A549 (cell line): Measurements from ENCODE around the gene NRSN2. TPM values are rescaled to one million over a fixed set of nuclear protein-coding genes. Genes with fewer than 3 reads are reported as not detected.

Experiments
- ATAC-seq, 2 experiments: fragments of 200-7000 bp in 1 of 2; fragments of >200 bp in 1 of 2; cut with Nextera tagmentation in 1 of 2; cut with Tn5 transposase in 1 of 2; 3 replicates each; pipeline versions ENCODE4 v1.8.0 to v1.9.1; 2018 to 2020; ENCODE audit warnings: mild to moderate bottlenecking in 1 of 2, moderate library complexity in 1 of 2
- CTCF ChIA-PET: fragments of 300-600 bp; sonication (Branson Sonifier 250); formaldehyde crosslinking; extraction: SDS; loops from one replicate; lab custom pipeline; 2021; ENCODE audit warnings: antibody characterized with exemption, inconsistent platforms; lab: Yijun Ruan, JAX
- POLR2A ChIA-PET: fragments of 350-600 bp; formaldehyde crosslinking; extraction: SDS; loops from one replicate; lab custom pipeline; 2021; ENCODE audit warnings: antibody characterized with exemption, inconsistent platforms; lab: Yijun Ruan, JAX
- DNase-seq, 2 experiments: peaks; one replicate each; pipeline versions ENCODE4 v3.0.0 to v3.0.0-alpha.2; 2011 to 2016; ENCODE audit warnings: low read depth in 1 of 2, low spot score in 1 of 2
- FAIRE-seq: peaks from 2 replicates; lab custom pipeline; 2011; peaks lifted over from hg19 to GRCh38; lab: Jason Lieb, UNC
- H3K27ac ChIP-seq, 2 experiments: fragments of >200 bp; sonication (Bioruptor Twin); formaldehyde crosslinking; 3 replicates each; pipeline ENCODE4 v1.5.1; 2016 to 2017
- H3K4me1 ChIP-seq: fragments of >200 bp; sonication (Bioruptor Twin); formaldehyde crosslinking; 3 replicates; pipeline ENCODE4 v1.6.1; 2016
- H3K4me2 ChIP-seq: fragments of >200 bp; sonication (Bioruptor Twin); formaldehyde crosslinking; 3 replicates; pipeline ENCODE4 v1.6.1; 2016
- H3K4me3 ChIP-seq: fragments of >200 bp; sonication (Bioruptor Twin); formaldehyde crosslinking; 3 replicates; pipeline ENCODE4 v1.5.1; 2016
- H3K9me3 ChIP-seq: fragments of >200 bp; sonication (Bioruptor Twin); formaldehyde crosslinking; 3 replicates; pipeline ENCODE4 v1.6.1; 2016
- CBX8 ChIP-seq: fragments of 200-600 bp; sonication (generic); IDR thresholded peaks from 2 replicates; pipeline ENCODE4 v1.6.1; 2016
- CEBPB ChIP-seq, 2 experiments: fragments of >200 bp in 1 of 2; sonication (Bioruptor Twin) in 1 of 2; formaldehyde crosslinking in 1 of 2; IDR thresholded peaks; 2 replicates each; pipeline ENCODE4 v1.6.1; 2012 to 2016
- CHD2 ChIP-seq: fragments of 150-350 bp; IDR thresholded peaks from 2 replicates; pipeline ENCODE4 v1.6.1; 2014; ENCODE audit warnings: low read length; ENCODE audit not compliant: partially characterized antibody
- ESRRA ChIP-seq: fragments of 150-350 bp; IDR thresholded peaks from 2 replicates; pipeline ENCODE4 v1.6.1; 2014; ENCODE audit warnings: mild to moderate bottlenecking, low read length, borderline replicate concordance
- HOXB5 ChIP-seq: fragments of 250-450 bp; sonication (Bioruptor Pico); IDR thresholded peaks from 2 replicates; pipeline ENCODE4 v1.5.0; 2020; ENCODE audit warnings: mild to moderate bottlenecking, moderate library complexity
- JUN ChIP-seq, 2 experiments: fragments of >200 bp; sonication (Bioruptor Twin); formaldehyde crosslinking; IDR thresholded peaks; 2 replicates in 1 of 2; 3 replicates in 1 of 2; pipeline ENCODE4 v1.6.1; 2016 to 2017
- KDM1A ChIP-seq: fragments of 200-600 bp; sonication (generic); IDR thresholded peaks from 2 replicates; pipeline ENCODE4 v1.6.1; 2016; ENCODE audit warnings: low read depth, mild to moderate bottlenecking
- KDM5A ChIP-seq: fragments of 200-600 bp; sonication (generic); IDR thresholded peaks from 2 replicates; pipeline ENCODE4 v1.6.1; 2016; ENCODE audit warnings: antibody characterized with exemption, mild to moderate bottlenecking
- PHF8 ChIP-seq: fragments of 200-600 bp; sonication (generic); IDR thresholded peaks from 2 replicates; pipeline ENCODE4 v1.6.1; 2016; ENCODE audit warnings: low read depth, mild to moderate bottlenecking, antibody characterized with exemption, moderate library complexity, borderline replicate concordance
- RCOR1 ChIP-seq: fragments of 150-350 bp; IDR thresholded peaks from 2 replicates; pipeline ENCODE4 v1.6.1; 2014; ENCODE audit warnings: antibody characterized with exemption, low read length, low read depth
- RFX5 ChIP-seq: fragments of 450-650 bp; IDR thresholded peaks from 2 replicates; pipeline ENCODE4 v1.7.1; 2014; ENCODE audit warnings: antibody characterized with exemption, mild to moderate bottlenecking, moderate library complexity
- SREBF2 ChIP-seq: fragments of 450-650 bp; IDR thresholded peaks from 2 replicates; pipeline ENCODE4 v1.6.1; 2014; ENCODE audit warnings: mild to moderate bottlenecking, moderate library complexity
- TFCP2L1 ChIP-seq: fragments of 250-450 bp; sonication (Bioruptor Pico); IDR thresholded peaks from 2 replicates; pipeline ENCODE4 v1.5.0; 2021; ENCODE audit warnings: mild to moderate bottlenecking
- ZSCAN20 ChIP-seq: fragments of 250-450 bp; sonication (Bioruptor Pico); IDR thresholded peaks from 2 replicates; pipeline ENCODE4 v1.8.0; 2022; ENCODE audit warnings: mild to moderate bottlenecking, moderate library complexity
- WGBS: methylation state at CpG from one replicate; pipeline ENCODE4 v1.1.6; 2017; ENCODE audit errors: missing lambda C conversion rate; 5-methylcytosine and 5-hydroxymethylcytosine counted together
- polyA plus RNA-seq, 4 experiments: library from polyadenylated mRNA; depleted of rRNA in 3 of 4; stranded (reverse); fragments of >200 nt; fragmentation: RNase III in 1 of 4; extraction: RNeasy Plus Mini Kit Qiagen cat#74134 plus additional on column Dnase treatment in 1 of 4; gene quantifications; 2 replicates in 3 of 4; 3 replicates in 1 of 4; pipeline ENCODE4 v1.2.3, GENCODE V29; 2011 to 2017
- TF ChIP-seq, protein P1 (sequence below): fragments of 200-600 bp; sonication (generic); IDR thresholded peaks from 2 replicates; pipeline ENCODE4 v1.6.1; 2016; ENCODE audit warnings: antibody characterized with exemption, mild to moderate bottlenecking, moderate library complexity

NRSN2 gene
- polyA plus RNA-seq, 2 of the 4 experiments (the other 2 are of a cell fraction) = 47.5 to 74.8 TPM

DNA sequence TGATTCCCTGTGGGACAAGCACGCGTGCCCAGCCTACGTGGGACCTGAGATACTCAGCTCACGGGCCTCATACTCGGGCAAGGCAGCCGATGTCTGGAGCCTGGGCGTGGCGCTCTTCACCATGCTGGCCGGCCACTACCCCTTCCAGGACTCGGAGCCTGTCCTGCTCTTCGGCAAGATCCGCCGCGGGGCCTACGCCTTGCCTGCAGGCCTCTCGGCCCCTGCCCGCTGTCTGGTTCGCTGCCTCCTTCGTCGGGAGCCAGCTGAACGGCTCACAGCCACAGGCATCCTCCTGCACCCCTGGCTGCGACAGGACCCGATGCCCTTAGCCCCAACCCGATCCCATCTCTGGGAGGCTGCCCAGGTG, 49.3 kb downstream of the NRSN2 start:
- Histone ChIP-seq H3K4me3 (no peak overlapping the region), H3K4me2 (no peak overlapping the region; the same call in 2 of the 3 replicates), H3K9me3 (no peaks in the 10 kb centered on the region), H3K4me1 (peaks cover 42% of the 10 kb centered on the region), H3K27ac (peak overlapping the region; percentile 42 to 60; a peak in 3 of 6 replicates)
- 91% methylated on average over 24 of the region's 24 CpGs for WGBS
- FAIRE-seq (no peak), ATAC-seq (no peak; a peak in 1 of 6 replicates), DNase-seq (no peak)
- ChIA-PET POLR2A (interaction anchor here (0.6 kb wide), 1 partner anchor 9 kb away, joined by 3 read pairs; no protein-coding TSS in a partner anchor), CTCF (interaction anchor here (0.8 to 15.4 kb wide), 7 partner anchors 11 to 66 kb away, joined by 3 to 160 read pairs (median 6); partner anchors contain the start of gene TRIB3)
- TF ChIP-seq CBX8 (no peak), CEBPB (IDR thresholded peaks at IDR 0.05) (no peak), ESRRA (no peak), HOXB5 (CRISPR knock-in tag) (no peak), TFCP2L1 (no peak), PHF8 (no peak)

DNA sequence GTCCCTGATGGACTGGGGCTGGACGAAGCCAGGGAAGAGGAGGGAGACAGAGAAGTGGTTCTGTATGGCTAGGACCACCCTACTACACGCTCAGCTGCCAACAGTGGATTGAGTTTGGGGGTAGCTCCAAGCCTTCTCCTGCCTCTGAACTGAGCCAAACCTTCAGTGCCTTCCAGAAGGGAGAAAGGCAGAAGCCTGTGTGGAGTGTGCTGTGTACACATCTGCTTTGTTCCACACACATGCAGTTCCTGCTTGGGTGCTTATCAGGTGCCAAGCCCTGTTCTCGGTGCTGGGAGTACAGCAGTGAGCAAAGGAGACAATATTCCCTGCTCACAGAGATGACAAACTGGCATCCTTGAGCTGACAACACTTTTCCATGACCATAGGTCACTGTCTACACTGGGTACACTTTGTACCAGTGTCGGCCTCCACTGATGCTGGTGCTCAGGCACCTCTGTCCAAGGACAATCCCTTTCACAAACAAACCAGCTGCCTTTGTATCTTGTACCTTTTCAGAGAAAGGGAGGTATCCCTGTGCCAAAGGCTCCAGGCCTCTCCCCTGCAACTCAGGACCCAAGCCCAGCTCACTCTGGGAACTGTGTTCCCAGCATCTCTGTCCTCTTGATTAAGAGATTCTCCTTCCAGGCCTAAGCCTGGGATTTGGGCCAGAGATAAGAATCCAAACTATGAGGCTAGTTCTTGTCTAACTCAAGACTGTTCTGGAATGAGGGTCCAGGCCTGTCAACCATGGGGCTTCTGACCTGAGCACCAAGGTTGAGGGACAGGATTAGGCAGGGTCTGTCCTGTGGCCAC, 49.9 kb downstream of the NRSN2 start:
- ChIA-PET POLR2A (interaction anchor here (0.7 kb wide), 1 partner anchor 34 kb away, joined by 3 read pairs; no protein-coding TSS in a partner anchor), CTCF (interaction anchor here (1.1 to 15.4 kb wide), 6 partner anchors 11 to 67 kb away, joined by 3 to 160 read pairs (median 10); partner anchors contain the start of gene TRIB3)
- Histone ChIP-seq H3K4me3 (no peak overlapping the region), H3K4me2 (no peak overlapping the region; the same call in 2 of the 3 replicates), H3K9me3 (no peaks in the 10 kb centered on the region), H3K4me1 (peaks cover 44% of the 10 kb centered on the region), H3K27ac (peak overlapping the region; percentile 42 to 60; a peak in 3 of 6 replicates)
- 81% methylated on average over 4 of the region's 4 CpGs for WGBS
- ATAC-seq (peak in 1 of 2 experiments; percentile 21; a peak in 5 of 6 replicates), DNase-seq (no peak), FAIRE-seq (no peak)
- TF ChIP-seq SREBF2 (no peak), ZSCAN20 (no peak), KDM1A (no peak), JUN (IDR thresholded peaks at IDR 0.05) (peak; percentile 7 to 38; a peak in 2 of 5 replicates), RCOR1 (no peak)
- TF ChIP-seq, all 56 proteins: peak for 1

DNA sequence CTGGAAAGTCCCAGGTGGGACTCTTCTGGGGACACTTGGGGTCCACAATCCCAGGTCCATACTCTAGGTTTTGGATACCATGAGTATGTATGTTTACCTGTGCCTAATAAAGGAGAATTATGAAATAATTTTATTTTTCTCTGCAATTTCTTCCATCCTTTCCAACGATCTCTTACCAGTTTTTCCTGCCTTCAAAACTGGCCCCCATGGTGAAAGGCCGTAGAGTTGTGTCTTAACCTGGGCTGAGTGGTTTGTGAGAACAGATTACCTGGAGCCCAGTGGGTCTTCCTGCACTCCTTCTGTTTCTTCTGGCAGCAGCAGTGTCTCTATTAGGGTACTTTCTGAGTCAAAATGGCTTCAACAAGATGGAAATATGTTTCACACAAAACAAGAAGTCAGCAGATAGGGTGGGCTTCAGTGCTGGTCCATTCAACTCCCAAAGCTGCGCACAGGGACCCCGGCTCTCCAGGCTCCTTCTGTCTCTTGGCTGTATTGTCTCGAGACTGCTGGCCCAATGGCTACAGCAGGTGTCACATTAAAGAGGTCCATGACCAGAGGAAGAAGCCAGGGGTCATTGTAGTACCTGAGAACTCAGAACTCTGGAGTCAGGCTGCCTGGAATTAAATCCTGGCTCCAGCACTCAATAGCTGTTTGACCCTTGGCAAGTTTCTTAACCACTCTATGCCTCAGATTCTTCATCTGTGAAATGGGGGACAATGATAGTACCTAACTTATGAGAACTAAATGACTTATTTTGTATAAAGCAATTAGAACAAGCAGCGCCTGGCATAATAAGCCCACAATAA, 50.7 kb downstream of the NRSN2 start:
- TF ChIP-seq CHD2 (no peak), RFX5 (no peak), RCOR1 (no peak), KDM5A (no peak)
- TF ChIP-seq, protein P1, sequence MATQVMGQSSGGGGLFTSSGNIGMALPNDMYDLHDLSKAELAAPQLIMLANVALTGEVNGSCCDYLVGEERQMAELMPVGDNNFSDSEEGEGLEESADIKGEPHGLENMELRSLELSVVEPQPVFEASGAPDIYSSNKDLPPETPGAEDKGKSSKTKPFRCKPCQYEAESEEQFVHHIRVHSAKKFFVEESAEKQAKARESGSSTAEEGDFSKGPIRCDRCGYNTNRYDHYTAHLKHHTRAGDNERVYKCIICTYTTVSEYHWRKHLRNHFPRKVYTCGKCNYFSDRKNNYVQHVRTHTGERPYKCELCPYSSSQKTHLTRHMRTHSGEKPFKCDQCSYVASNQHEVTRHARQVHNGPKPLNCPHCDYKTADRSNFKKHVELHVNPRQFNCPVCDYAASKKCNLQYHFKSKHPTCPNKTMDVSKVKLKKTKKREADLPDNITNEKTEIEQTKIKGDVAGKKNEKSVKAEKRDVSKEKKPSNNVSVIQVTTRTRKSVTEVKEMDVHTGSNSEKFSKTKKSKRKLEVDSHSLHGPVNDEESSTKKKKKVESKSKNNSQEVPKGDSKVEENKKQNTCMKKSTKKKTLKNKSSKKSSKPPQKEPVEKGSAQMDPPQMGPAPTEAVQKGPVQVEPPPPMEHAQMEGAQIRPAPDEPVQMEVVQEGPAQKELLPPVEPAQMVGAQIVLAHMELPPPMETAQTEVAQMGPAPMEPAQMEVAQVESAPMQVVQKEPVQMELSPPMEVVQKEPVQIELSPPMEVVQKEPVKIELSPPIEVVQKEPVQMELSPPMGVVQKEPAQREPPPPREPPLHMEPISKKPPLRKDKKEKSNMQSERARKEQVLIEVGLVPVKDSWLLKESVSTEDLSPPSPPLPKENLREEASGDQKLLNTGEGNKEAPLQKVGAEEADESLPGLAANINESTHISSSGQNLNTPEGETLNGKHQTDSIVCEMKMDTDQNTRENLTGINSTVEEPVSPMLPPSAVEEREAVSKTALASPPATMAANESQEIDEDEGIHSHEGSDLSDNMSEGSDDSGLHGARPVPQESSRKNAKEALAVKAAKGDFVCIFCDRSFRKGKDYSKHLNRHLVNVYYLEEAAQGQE = no peak
- CTCF ChIA-PET = interaction anchor here (0.5 to 15.4 kb wide), 11 partner anchors 10 to 64 kb away, joined by 3 to 160 read pairs (median 8); partner anchors contain the start of genes NRSN2, RBCK1 and TRIB3
- POLR2A ChIA-PET = interaction anchor here (0.7 to 5.6 kb wide), 6 partner anchors 7 to 35 kb away, joined by 3 to 106 read pairs (median 8); partner anchors contain the start of genes RBCK1 and TRIB3
- Histone ChIP-seq H3K9me3 (no peaks in the 10 kb centered on the region), H3K4me3 (no peak overlapping the region), H3K4me2 (no peak overlapping the region; the same call in 2 of the 3 replicates), H3K27ac (peak overlapping the region; percentile 42 to 60; a peak in 3 of 6 replicates), H3K4me1 (peaks cover 51% of the 10 kb centered on the region)
- ATAC-seq = no peak
- DNase-seq = no peak
- FAIRE-seq = no peak
- WGBS = 87% methylated on average over 6 of the region's 6 CpGs
